OCI-LY7 (cell line): ENCODE results near the gene FAM114A1.

Experiments used
- EZH2phosphoT487 ChIP-seq: fragments of 200-600 bp; sonication (generic); IDR thresholded peaks from 2 replicates; pipeline ENCODE4 v1.6.1; 2018; ENCODE audit warnings: low read depth, borderline replicate concordance, mild to moderate bottlenecking, mixed run types, antibody characterized with exemption, low read length, moderate library complexity, mixed read lengths
- TF ChIP-seq, protein P1 (sequence below): fragments of 200-600 bp; sonication (generic); conservative IDR thresholded peaks from 2 replicates; pipeline ENCODE4 v1.5.1; 2014; ENCODE audit warnings: mild to moderate bottlenecking, antibody characterized with exemption, low read length, moderate library complexity, mixed read lengths

- TF ChIP-seq, protein P1, sequence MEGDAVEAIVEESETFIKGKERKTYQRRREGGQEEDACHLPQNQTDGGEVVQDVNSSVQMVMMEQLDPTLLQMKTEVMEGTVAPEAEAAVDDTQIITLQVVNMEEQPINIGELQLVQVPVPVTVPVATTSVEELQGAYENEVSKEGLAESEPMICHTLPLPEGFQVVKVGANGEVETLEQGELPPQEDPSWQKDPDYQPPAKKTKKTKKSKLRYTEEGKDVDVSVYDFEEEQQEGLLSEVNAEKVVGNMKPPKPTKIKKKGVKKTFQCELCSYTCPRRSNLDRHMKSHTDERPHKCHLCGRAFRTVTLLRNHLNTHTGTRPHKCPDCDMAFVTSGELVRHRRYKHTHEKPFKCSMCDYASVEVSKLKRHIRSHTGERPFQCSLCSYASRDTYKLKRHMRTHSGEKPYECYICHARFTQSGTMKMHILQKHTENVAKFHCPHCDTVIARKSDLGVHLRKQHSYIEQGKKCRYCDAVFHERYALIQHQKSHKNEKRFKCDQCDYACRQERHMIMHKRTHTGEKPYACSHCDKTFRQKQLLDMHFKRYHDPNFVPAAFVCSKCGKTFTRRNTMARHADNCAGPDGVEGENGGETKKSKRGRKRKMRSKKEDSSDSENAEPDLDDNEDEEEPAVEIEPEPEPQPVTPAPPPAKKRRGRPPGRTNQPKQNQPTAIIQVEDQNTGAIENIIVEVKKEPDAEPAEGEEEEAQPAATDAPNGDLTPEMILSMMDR: no peak
- TF ChIP-seq EZH2phosphoT487: no peak
Observed at GRCh38 chr4:38951598-38951997, 84.0 kb downstream of the FAM114A1 start.
